HPDE6-E6E7 (cell line): ENCODE measurements around the gene GLIS1.

Experiments
- DNase-seq: peaks from one replicate; pipeline ENCODE4 v3.0.0; 2011; ENCODE audit warnings: missing footprints; ENCODE audit errors: extremely low spot score

GLIS1 gene

DNA sequence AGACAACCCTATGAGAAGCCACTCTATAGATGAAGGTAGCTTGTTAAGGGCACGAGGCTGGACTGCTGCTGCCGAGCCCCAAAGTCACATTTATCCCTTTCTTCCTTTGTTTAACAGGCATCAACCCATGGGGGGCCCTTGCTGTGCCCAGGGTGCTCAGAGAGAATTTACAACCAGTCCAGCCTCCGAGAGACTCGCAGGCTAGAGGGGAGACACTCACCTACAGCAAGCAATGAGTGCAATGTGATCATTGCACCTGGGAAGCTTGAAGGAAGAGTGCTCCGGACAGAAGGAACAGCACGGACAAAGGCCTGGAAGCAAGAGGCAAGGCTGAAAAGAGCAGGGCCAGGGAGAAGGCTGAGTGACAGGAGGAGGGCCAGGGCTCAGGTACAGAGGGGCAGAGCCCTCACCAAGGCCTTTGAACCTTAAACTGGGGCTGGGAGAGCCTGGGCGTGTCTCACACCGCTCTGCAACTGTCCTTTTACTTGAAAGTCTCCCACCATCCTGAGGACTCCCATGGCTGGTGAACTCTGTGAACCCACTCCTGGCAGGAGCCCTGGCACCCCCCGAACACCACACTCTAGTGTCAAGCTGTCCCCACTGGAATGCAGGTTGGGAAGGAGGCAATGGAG, 252.5 kb downstream of the GLIS1 start:
- DNase-seq, result no peak

DNA sequence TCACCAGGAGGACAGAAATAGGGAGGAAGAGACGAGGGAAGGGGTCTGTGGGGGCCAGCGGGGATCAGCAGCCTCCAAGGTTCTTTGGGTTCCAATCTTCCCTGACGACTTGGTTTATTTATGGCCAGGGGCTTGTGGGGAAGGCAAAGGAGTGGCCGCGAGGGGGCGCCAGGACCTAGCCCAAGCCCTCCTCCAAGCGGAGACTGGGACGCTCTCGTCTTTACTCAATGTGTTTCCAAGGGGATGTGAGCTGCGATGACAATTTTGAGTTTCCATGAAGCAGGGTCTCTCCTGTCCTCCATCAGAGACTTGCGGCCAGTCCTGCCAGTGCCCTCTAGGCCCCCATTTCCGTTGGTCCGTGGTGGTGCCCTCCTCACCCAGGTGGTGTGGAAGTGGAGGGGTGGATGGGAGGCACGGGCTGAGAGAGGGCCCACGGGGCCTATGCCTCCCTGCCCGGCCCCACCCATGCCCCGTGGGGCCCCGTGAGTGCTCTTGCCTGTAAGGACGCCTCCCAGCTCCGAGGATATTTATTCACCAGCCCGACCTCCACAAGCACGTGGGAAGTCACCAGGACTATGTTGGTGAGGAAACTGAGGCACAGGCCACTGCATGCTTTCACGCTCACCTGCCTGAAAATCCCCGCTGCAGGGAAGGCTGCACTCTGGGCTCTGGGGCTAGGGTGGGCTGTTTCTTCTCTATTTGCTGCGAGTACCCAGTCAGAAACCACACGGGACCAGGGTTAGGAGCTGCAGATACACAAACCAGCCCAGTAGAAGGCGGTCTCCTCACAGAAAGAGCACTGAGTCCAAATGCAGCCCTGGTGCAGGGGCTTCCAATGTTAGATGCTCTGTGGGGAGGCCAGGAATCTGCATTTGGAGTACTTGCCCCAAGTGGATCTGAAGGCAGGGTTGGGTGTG, 253.2 kb downstream of the GLIS1 start:
- peak; percentile 75 for DNase-seq

DNA sequence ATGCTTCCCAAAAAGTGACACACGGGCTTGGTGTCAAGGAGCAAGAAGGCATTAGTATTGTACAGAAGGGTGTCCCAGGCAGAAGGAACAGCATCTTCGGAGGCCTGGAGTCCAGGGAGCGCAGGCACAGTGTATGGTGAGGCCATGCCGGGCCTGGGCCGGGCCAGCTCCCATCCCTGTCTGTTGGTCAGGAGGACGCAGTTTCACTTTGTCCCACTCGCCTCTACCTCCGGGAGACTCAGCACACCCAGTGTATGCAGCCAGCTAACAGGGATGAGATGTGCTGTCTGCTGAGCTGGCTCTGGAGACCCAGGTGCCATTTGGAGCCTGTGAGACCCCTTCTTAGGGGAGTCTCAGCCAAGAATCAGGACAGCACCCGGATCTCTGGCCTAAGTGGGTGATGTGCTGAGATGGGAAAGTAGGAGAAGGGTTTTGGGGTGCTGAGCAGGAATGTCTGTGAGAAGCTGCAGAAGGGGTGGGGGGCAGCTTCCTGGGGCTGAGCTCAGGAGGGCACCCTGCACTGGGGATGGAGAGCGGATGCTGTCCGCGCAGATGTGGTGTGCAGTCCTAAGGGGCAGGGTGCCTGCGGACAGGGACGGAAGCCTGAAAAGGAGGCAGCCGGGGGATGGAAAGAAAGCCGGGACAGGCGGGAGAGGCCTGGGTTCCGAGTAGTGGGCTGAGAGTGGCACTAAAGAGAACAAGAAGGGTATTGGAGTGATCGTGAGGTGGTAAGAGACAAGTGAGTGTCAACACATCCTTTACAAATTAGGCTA, 254.1 kb downstream of the GLIS1 start:
- no peak for DNase-seq

DNA sequence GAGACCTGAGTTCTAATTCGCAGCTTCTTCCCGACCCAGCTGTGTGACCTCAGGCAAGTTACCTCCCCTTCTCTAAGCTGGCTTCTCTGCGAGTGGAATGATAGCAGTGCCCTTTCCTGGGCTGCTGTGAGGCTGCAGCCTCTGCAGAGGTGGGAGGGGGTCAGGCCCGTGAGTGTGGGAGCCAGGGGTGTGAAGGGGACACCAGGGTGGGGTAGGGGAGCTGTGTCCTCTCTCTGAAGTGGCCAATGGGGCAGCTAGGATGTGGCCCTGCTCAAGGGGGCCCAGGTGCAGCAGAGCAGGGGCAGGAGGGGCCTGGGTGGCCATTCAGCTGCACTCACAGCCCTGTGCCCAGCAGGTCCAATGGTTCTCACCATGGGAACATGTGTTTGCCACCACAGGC, 255.3 kb downstream of the GLIS1 start:
- no peak for DNase-seq

DNA sequence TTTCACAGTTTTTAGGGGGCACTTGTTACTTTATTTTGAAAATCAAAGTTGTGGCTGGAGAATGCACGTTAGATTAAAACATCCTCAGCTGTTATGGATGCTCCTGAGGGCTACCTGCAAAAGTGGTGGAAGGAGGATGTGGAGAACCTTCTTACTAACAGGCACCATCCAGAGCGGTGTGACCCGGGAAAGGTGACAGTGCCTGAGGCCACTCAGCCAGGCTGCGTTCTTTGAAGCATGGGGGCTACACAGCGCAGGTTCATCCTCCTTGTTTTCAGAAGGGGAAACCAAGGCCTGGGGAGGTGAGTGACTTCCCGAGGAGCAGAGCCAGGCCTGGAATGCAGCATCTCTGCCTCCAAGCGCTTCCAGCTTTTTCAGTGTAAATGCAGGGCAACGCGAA, 255.8 kb downstream of the GLIS1 start:
- DNase-seq, result no peak

DNA sequence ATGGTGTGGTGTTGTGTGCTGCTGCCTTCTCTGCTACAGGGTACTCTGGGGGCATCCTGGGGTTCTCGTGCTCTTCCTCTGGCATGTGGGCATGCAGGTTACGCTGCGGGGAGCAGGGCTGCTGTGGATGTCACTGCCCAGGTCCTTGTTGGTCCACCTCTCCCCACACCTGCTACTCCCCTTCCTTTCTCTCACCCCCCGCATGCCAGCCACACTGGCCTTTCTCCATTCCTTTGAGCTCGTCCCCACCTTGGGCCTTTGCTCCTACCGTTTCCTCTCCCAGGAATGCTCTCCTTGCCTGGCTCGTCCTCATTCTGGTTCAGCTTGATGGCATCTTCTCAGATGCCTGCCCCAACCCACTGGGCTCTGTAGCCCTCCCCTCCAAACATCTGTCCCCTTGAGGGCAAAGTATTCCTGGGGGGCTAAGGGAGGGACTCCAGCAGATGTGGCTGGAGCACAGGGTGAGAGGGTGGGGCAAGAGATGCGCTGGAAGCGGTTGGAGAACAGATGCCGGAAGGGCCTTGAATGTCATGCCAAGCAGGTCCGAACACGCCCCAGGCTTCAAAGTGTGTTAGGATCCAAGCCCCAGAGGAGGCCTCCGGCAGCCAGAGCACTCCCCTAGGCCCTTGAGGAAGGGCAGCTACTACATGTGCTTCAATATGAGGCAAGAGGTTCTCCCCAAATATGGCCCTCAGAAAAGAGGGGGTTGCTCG, 256.4 kb downstream of the GLIS1 start:
- peak; percentile 16 for DNase-seq

DNA sequence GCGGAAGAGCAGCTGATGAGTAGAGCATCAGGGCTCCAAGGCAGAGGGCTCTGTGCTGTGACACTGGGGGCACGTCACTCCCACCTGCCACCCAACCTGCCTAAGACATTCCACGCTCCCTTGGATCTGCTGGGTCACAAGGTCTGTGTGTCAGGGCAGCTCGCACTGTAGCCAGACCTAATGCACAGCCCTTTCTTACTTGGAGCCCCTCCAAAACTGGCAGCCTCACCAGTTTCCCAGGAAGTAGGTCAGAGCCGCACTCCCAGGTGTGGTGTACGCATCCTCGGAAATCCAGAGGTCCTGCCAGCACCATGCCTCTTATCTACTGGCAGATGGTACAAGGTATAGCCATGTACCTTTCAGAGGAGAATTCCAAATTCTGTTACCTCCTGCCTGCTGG, 257.5 kb downstream of the GLIS1 start:
- DNase-seq, result no peak

DNA sequence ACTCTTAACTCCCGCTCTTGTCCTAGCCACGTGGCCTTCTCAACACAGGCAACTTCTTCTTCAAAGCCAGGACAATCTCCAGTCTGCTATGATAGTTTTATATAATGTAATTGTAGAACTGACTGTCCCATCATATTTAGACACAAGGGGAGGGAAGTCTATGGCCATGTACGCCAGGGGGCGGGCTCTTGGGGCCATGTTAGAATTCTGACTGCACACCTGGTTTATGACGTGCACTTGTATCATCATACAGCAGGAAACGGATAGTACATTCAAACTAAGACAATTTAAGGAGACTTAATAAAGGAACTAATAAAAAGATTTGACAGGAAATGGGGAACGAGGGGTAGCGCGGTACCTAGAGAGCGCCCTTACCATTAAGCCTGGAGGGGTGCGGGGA, 258.3 kb downstream of the GLIS1 start:
- no peak for DNase-seq

DNA sequence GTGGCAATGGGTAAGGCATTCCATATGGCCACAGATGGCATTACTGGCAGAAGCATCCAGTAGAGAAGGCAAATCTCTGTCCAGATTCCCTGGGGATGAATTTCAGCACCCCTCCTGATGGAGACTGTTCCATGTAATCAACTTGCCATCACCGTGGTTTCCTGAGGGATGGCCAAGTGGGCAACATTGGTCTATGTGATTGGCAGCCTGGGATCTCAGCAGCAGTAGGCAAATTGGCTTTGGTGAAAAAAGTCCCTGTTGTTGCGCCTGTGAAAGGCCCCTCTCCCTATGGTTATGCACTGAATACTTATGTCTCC, 260.5 kb downstream of the GLIS1 start:
- DNase-seq, result no peak

DNA sequence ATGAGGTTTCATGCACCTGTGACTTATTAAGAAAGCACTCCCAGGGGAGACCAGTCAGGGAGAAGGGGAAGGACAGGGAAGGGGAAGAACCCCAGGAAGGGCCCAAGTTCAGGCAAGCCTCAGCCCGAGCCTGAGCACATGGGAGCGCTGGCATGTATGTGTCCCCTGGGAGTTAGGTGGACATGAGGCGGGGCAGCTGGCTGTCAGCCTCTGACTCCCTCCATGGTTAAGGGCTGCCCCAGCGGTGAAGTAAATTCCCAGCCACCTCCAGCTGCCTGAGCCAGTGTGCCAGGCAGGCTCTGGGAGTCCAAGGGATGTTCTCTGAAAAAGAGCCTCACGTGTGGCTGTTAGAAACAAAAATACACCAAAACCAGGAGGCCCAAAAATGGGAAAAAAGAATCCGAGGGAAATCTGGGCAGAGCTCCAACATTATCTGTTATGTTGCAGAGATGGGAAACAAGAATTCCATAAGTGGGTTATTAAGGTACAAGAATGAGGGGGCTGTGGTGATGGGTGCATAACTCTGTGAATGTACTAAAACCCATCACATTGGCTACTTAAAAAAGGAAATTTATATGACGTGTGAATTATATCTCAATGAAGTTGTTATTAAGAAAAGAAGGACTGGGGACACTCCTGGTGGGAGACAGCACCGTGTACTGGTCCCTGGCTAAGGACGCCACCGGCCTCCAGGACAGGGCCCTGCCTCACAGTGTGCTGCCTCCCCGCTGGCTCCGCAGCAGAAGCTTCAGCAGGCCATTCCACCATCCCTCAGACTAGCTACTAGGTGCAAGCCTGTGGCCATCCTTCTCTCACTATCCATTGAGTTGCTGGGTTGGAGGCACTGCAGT, 261.1 kb downstream of the GLIS1 start:
- DNase-seq, result no peak

DNA sequence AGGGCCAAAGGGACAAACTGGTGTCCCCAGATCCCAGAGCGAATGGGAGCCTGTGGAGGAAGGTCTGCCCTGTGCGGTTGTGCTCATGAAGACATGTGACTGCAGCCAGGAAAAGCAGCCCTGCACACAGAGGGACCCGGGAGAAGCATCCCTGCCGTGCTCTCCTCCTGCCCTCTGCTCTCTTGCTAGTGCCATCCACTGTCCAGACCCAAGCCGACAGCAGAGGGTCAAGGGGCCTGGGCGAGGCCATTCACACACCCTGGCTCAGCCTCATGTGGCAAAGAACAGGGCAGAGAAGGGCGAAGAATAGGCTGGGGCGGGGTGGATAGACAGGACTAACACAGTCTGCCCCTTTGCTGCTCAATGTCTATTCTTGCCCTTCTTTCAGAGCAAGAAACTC, 262.4 kb downstream of the GLIS1 start:
- no peak for DNase-seq

DNA sequence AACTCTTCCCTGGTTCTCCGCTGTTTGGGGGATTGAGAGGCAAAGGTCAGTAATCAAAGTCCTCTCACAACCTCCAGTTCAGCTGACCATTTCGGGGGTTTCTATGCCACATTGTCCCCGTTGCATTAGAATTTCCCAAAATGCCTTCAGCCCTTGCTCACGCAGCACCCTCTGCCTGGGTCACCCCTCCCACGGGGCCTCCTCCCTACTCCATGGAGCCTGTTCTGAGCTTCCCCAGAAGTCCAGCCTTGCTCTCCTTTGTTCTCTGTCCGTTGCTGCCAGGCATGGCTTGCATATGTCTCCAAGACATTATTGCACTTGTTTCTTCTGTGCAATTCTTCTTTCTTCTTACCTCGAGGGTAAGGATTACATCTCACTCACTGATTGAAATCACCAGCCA, 263.3 kb downstream of the GLIS1 start:
- DNase-seq, result no peak

DNA sequence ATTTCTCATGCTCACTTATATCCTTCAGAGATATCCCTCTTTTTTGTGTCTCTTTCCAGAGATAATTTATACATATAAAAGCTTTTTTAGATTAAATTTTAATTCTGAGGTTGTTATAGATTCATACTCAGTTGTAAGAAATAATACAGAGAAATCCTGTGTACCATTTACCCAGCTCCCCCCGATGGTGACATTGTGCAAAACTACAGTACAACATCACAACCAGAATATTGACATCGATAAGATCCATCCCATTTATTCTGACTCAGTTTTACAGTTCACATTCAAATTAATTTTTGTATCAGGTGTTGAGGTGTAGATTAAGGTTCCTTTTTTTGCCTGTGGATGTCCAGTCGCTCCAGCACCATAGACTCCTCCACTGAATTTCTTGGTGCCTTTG, 265.5 kb downstream of the GLIS1 start:
- DNase-seq, result no peak

DNA sequence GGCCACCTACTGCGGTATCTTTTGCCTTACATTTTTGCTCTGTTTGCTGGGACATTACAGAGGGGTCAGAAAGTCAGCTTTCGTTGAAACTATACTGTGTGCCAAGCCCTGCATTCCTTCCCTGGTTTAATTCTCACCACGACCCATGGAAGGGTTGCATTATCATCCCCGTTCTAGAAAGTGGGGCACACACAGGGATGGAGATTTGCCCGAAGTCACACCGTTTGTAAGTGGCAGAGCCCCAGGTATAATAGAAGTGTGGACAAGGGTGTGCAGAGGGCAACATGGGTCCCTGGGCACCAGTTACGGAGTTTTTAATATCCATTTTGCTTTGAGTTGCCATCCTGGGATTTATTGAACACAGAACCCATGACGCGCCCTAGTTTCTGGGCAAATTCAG, 268.0 kb downstream of the GLIS1 start:
- no peak for DNase-seq

DNA sequence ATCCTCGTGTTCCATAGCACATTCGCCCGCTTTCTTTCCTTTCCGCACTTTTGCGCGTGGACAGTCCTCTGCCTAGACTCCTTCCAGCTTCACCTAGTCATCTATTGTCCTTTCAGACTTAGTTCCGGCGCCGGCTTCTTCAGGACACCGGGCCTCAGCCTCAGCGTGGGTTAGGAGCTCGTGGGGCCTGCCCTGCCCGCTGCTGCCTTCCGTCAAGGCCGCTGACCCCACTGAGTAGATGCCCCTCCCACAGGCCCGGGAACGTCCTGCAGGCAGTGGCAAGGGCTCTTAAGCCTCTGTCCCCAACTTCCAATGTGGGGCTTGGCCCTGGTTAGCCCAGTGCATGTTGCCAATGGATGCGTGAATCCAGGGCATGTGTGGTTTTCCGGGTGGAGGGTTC, 268.4 kb downstream of the GLIS1 start:
- no peak for DNase-seq

DNA sequence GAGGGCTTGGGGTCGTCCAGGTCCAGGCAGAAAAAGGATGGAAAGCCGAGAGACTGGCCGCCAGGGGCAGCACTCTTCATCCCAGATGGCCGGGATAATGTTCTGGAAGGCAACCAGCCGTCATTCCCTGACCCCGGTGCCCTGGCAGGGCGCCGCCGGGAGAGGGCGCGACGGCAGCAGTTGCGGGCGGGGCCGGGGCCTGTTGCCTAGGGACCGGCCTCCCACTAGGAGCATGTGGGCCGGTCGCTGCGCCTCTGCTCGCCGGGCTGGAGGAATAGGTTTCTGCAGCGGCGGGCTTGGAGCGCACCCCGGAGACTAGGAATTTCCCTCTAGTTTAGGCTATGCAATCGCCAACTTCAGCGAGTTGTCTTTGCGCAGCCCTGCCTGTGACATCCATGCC, 268.8 kb downstream of the GLIS1 start:
- DNase-seq, result no peak

DNA sequence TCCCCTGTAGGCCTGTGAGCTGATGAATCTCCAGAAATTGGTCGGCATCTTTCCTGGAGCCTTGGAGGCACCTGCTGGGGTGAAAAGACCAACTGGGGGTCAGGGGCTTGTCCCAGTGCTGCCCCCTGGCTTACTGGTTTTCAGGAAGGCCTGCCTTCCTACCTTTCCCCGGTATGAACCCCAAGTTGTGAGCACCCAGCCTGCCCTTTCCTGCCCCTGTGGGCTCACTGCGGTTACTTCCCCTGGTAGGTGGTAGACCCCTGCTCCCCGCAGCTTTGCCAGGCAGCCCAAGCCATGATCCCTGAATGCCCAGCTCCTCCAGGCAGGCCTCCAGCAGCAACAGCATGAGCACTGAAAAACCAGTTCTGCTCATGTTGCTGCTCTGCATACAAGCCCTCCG, 269.6 kb downstream of the GLIS1 start:
- DNase-seq, result no peak

DNA sequence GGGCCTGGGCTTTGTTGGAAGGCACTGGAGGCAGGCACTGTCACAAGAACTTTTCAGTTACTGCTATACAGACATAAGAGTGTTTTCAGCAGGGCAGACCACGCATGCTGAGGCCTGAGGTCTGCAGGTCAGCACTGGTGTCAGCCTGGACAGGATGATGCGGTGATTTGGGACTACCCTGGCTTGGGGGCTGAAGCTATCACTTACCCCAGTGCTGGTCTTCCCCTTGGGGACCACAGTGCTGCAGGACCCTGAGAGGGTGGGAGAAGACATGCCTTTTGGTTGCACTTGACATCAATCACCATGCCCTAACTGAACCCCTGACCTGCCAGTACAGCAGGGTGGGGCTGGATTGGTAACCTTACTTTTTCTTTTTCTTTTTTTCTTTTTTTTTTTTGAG, 270.6 kb downstream of the GLIS1 start:
- no peak for DNase-seq

DNA sequence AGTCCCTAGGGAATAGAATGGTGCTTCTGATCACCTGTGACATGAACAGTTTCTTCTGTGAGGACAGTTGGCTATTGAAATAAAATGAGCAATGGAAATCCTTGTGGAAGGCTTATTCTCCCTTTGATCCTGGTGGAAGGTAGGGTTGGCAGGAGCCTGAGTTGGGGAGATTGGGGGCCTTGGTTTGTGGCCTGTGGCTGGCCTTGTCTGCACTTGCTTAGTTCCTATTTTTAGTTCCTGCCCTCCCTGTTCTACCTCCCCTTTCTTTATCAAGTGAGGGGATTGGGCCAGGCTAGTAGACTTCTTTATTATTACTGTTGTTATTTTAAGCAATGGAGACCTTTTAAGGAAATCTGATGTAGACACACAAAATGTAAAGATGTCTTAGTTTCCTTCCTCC, 271.6 kb downstream of the GLIS1 start:
- no peak for DNase-seq

DNA sequence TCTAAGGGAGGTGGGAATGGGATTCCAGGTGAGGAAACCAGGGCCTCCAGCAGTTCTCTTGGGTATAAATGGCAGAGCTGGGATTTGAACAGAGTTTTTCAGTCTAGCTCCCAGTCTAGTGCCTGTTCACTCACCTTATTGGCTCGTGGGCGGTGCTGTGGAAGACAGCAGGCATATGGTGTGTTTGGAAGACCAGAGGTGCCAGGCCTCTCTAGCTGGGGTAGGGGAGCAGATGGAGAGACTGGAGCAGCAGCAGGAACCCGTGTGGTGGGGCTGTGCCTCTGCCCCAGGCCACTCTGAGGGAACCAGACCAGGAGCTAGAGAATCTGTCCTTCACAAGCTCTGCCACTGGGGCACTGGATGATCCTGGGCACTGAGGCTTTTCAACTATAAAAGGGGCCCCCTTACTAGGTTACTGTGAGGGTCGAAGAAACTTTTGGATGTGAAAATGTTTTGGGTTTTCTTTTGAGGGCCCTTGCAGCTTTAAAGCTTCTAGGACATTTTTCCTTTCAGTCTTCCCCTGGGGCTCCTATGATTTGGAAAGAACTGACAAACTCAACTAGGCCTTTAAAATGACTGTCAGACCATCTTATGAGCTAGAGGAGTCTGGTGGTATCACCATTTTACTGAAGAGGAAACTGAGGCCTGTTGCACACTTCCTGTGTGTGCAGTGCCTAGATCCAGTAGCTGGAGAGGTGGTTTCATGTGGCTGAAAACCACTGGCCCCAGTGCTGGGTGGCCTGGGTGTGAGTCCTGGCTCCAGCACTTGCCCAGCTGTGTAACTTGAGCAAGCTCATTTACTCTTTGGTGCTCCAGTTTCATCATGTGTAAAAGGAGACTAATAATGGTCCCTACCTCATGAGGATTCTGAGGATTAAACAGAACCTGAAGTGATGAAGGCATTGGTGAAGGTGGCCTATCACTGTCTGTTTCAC, 273.7 kb downstream of the GLIS1 start:
- DNase-seq, result no peak
